Heart right ventricle (tissue), 16 donors: ENCODE results near the gene SUPT20H. TPM values are rescaled to one million over a fixed set of nuclear protein-coding genes. Genes with fewer than 3 reads are reported as not detected.

Experiments
- ATAC-seq, 8 donors: fragments of 200-7000 bp; cut with Tn5 transposase; one replicate each; pipeline ENCODE4 v1.9.1; 2020; ENCODE audit warnings: mild to moderate bottlenecking in 8 of 8, moderate library complexity in 8 of 8, moderate number of reproducible peaks in 1 of 8
- DNase-seq, 2 donors: peaks; one replicate each; pipeline ENCODE4 v3.0.0-alpha.2; 2020
- H3K27ac ChIP-seq, 10 donors: fragments of 200-600 bp; sonication (generic) in 2 of 10; one replicate each; pipeline versions ENCODE4 v1.5.0 to v1.8.0; 2020 to 2022; ENCODE audit warnings: mild to moderate bottlenecking in 3 of 10
- H3K27me3 ChIP-seq, 7 donors: fragments of 200-600 bp; one replicate each; pipeline ENCODE4 v1.8.0; 2021 to 2022; ENCODE audit warnings: mild to moderate bottlenecking in 2 of 7
- H3K36me3 ChIP-seq, 9 donors: fragments of 200-600 bp; sonication (generic) in 1 of 9; one replicate each; pipeline versions ENCODE4 v1.5.0 to v1.8.0; 2020 to 2022; ENCODE audit warnings: mild to moderate bottlenecking in 2 of 9
- H3K4me1 ChIP-seq, 9 donors: fragments of 200-600 bp; sonication (generic) in 1 of 9; one replicate each; pipeline versions ENCODE4 v1.5.0 to v1.8.0; 2020 to 2022; ENCODE audit warnings: mild to moderate bottlenecking in 4 of 9
- H3K4me3 ChIP-seq, 10 donors: fragments of 200-600 bp; sonication (generic) in 2 of 10; one replicate each; pipeline versions ENCODE4 v1.5.0 to v1.8.0; 2020 to 2022; ENCODE audit warnings: mild to moderate bottlenecking in 7 of 10, moderate library complexity in 2 of 10
- H3K9me3 ChIP-seq, 11 donors: fragments of 200-600 bp in 10 of 11; sonication (generic) in 2 of 11; one replicate each; pipeline versions ENCODE4 v1.5.0 to v1.8.0; 2013 to 2022; ENCODE audit warnings: mild to moderate bottlenecking in 2 of 11, control low read depth in 1 of 11, moderate library complexity in 1 of 11
- CTCF ChIP-seq, 9 donors: fragments of 200-600 bp; sonication (generic) in 2 of 9; IDR thresholded peaks; one replicate each; pipeline versions ENCODE4 v1.5.0 to v1.8.0; 2021 to 2022; ENCODE audit warnings: antibody characterized with exemption in 9 of 9, mild to moderate bottlenecking in 5 of 9, moderate library complexity in 1 of 9
- WGBS, 2 donors: extraction: QIAGEN DNeasy Blood & Tissue Kit; methylation state at CpG; one replicate each; pipeline ENCODE4 v1.1.7; 2013; ENCODE audit warnings: inconsistent platforms in 1 of 2; 5-methylcytosine and 5-hydroxymethylcytosine counted together
- intact Hi-C, 10 donors: fragments of 100-400 bp; cut with DNase I; formaldehyde crosslinking; loops; one replicate each; pipeline versions ENCODE4 v1.11.1 to v1.14.2; 2022
- polyA plus RNA-seq, 2 donors: library from polyadenylated mRNA; stranded (reverse); fragments of 200-250 nt; gene quantifications; one replicate each; pipeline ENCODE4 v1.2.3, GENCODE V29; 2013
- total RNA-seq, 10 donors: library from RNA; stranded (reverse); fragmentation: NEBNext Ultra II Directional in 3 of 10; extraction: Animal tissue kit (Norgen Biotek cat#: 25700) in 3 of 10; gene quantifications; one replicate each; pipeline versions ENCODE4 v1.2.1 to v1.2.4, GENCODE V29; 2021 to 2023
- donor health status: Arrhythmogenic right ventricular cardiomyopathy.
- donor health status: ischemic (EF 13 %, LVEDD 7.1; RV severe dilation, severe dysfunction).
- donor health status: healthy with polysubstance abuse.
- donor health status: DM: no; HTN: yes; CAD: no.
- donor health status: DM: no; HTN: no; CAD: no.
- donor health status: ischemic (EF 25% LVEDD 6.9; RV normal size, moderate dysfunction).
- donor health status: ischemic (EF 25% LVEDD 5.7; RV mildly dilated, moderate dysfunction).
- donor health status: healthy.
- donor health status: DM: yes; HTN: yes; CAD: no.
- donor health status: Ischemic cardiomyopathy.
- donor health status: ischemic (EF 35%, LVEDD 5.7; RV mildly dilated, moderate dysfunction).
- donor health status: nonischemic (EF 11% LVEDD 7.7; RV severe dilation, severe dysfunction).
- donor health status: DM: yes; HTN: yes; CAD: no.
- donor health status: PGD.
- donor health status: ischemic (EF 29% LVEDD 5.4; RV normal size, mild dysfunction).
- donor health status: nonischemic (EF 23%, LVEDD 6.1; RV moderate dilation, normal function).

Gene SUPT20H
- total and polyA plus RNA-seq, 12 donors: 17.7 to 31.9 (median 27.0) TPM

DNA sequence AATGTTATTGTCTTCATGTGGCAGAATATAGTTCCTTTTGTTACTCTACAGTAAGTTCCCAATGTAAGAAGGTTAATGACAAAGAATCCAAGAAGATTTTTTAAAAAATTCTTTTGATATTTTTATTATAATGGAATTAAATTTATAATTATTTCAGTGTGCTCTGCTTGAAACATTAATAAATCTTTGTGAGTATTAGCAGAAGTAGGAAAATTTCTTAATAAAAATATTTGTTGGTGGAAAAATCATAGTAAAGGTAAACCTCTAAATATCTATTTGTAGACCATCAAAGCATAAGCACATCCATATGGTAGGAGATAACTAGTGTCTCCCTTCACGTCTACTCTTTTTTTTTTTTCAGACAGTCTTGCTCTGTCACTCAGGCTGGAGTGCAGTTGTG, 41.7 kb upstream of the SUPT20H start:
- ATAC-seq (no peak), DNase-seq (no peak)
- 49 to 54% methylated on average over 1 of the region's 1 CpG for WGBS, 2 donors
- H3K9me3 ChIP-seq: no peaks in the 10 kb centered on the region
- TF ChIP-seq CTCF (IDR thresholded peaks at IDR 0.05): no peak
- no peaks in the 10 kb centered on the region for H3K36me3 ChIP-seq
- intact Hi-C loops: no loop called here
- no peaks in the 10 kb centered on the region for H3K4me1 ChIP-seq
- no peak overlapping the region for H3K27ac ChIP-seq
- no peak overlapping the region for H3K4me3 ChIP-seq
- no peaks in the 10 kb centered on the region for H3K27me3 ChIP-seq

DNA sequence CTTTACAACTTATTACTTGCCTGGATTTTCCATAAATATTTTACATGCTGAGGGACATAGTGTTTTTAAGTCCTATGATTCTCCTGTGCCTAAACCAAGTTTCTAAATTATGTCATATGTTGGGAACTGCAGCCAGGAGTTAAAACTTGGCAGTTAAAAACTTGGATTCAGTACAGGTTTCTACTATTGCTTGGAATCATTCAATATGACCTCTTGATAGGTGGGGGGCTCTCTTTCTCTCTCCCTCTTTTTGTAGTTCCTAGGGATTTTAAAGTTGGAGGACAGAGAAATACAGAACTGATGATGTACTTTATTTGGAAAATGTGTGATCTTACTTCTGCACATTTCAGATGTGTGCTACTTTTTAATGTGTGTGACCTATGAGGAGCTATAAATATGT, 41.2 kb upstream of the SUPT20H start:
- intact Hi-C loops: no loop called here
- no peak overlapping the region for H3K27ac ChIP-seq
- ATAC-seq: no peak

DNA sequence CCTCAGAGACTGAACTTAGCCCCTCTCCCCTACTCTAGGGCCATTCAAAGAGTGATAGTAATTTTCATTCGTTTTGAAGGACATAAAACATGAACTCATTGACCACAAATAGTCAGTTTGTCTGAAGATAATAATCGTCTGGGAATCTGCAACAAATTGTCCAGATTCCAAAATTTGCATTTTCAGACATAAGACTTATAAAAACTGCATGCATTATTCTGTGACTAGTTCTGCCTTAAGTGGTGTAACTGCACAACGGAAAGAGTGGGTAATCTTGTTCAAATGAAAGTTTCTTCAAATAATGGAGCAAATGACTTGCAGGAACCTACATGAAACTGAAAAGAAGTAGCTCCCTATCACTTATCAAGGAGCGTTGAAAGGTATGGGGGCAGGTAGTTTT, 37.6 kb upstream of the SUPT20H start:
- WGBS, 2 donors: 69 to 73% methylated on average over 4 of the region's 4 CpGs
- Histone ChIP-seq H3K27me3 (no peaks in the 10 kb centered on the region), H3K4me1 (no peaks in the 10 kb centered on the region), H3K4me3 (no peak overlapping the region), H3K9me3 (no peaks in the 10 kb centered on the region), H3K36me3 (no peaks in the 10 kb centered on the region), H3K27ac (no peak overlapping the region)
- ATAC-seq: no peak
- no peak for DNase-seq
- no peak for TF ChIP-seq CTCF (IDR thresholded peaks at IDR 0.05)
- intact Hi-C loops: no loop called here

More for the DNA sequence above, 41.2 kb upstream of the SUPT20H start:
- Histone ChIP-seq H3K27me3 (no peaks in the 10 kb centered on the region), H3K4me1 (no peaks in the 10 kb centered on the region), H3K36me3 (no peaks in the 10 kb centered on the region), H3K9me3 (no peaks in the 10 kb centered on the region), H3K4me3 (no peak overlapping the region)
- no peak for TF ChIP-seq CTCF (IDR thresholded peaks at IDR 0.05)
- no peak for DNase-seq

DNA sequence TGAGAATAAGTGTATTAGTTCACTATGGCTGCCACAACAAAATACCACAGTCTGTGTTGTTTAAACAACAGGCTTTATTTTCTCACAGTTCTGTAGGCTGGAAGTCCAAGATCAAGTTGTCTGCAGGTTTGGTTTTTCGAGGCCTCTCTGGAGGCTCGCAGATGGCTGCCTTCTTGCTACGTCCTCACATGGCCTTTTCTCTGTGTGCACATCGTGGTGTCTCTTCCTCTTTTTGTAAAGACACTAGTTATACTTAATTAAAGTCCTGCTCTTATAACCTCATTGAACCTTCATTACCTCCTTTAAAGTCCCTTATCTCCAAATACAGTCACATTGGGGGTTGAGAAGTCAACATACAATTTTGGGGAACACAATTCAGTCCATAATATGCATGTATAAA, 35.4 kb upstream of the SUPT20H start:
- Histone ChIP-seq H3K36me3 (no peaks in the 10 kb centered on the region), H3K4me3 (no peak overlapping the region), H3K27ac (no peak overlapping the region), H3K9me3 (no peaks in the 10 kb centered on the region), H3K27me3 (no peaks in the 10 kb centered on the region), H3K4me1 (no peaks in the 10 kb centered on the region)
- TF ChIP-seq CTCF (IDR thresholded peaks at IDR 0.05): no peak
- WGBS, 2 donors: 91 to 92% methylated on average over 4 of the region's 4 CpGs
- ATAC-seq (no peak), DNase-seq (no peak)
- intact Hi-C loops: no loop called here

- Histone ChIP-seq H3K36me3 (no peaks in the 10 kb centered on the region), H3K4me1 (no peaks in the 10 kb centered on the region), H3K9me3 (no peaks in the 10 kb centered on the region), H3K4me3 (no peak overlapping the region), H3K27ac (no peak overlapping the region), H3K27me3 (no peaks in the 10 kb centered on the region)
- intact Hi-C loops: no loop called here
- no peak for DNase-seq
- WGBS, 2 donors: 48 to 54% methylated on average over 3 of the region's 3 CpGs
- no peak for ATAC-seq
- no peak for TF ChIP-seq CTCF (IDR thresholded peaks at IDR 0.05)
Measured at GRCh38 chr13:37094099-37094498, 34.6 kb upstream of the SUPT20H start.
